ENCODE results near the gene FREY1. TPM values are rescaled to one million over a fixed set of nuclear protein-coding genes. Genes with fewer than 3 reads are reported as not detected.

The FREY1 gene
- total RNA-seq, 3 donors from 2014 or later = 0.48 to 3.2 (median 0.98) TPM

DNA sequence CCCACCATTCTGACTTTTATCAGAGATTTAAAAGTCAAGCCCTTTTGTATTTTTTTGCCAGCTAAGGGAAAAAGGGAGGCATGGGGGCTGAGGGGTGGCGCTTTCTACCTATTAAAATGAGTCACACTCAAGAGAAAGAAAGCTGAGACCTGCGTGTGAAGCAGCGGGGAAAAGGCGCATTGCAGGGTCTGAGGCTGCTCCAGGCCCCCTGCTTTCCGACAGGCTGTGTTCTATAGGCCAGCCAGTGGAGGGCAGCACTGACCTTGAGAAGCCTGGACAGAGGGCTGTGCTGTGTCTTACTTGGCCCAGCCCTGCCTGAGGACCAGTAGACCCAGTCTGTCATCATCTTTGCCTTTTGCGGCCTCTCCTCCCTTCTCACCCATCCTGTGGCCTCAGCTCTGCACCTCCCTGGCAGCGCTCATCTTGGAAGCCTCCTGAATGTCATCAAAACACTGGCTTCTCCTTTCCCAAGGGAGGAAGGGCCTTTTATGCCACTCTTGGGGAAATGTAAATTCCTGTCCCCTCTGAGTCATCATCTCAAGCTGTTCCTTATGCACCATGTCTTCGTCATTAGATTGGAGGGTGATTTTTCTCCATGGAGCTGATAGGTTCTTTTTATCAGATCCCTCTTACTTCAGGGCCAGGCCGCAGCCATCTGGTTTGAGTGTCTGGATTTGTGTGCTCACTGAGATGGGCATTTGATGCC lies 34.3 kb downstream of the FREY1 start:
- Histone ChIP-seq H3K27ac (no peak overlapping the region), H3K9me3 (no peaks in the 10 kb centered on the region), H3K27me3 (no peaks in the 10 kb centered on the region), H3K4me3 (no peak overlapping the region), H3K4me1 (no peaks in the 10 kb centered on the region), H3K36me3 (peaks cover 32% of the 10 kb centered on the region)
- TF ChIP-seq, protein P1, sequence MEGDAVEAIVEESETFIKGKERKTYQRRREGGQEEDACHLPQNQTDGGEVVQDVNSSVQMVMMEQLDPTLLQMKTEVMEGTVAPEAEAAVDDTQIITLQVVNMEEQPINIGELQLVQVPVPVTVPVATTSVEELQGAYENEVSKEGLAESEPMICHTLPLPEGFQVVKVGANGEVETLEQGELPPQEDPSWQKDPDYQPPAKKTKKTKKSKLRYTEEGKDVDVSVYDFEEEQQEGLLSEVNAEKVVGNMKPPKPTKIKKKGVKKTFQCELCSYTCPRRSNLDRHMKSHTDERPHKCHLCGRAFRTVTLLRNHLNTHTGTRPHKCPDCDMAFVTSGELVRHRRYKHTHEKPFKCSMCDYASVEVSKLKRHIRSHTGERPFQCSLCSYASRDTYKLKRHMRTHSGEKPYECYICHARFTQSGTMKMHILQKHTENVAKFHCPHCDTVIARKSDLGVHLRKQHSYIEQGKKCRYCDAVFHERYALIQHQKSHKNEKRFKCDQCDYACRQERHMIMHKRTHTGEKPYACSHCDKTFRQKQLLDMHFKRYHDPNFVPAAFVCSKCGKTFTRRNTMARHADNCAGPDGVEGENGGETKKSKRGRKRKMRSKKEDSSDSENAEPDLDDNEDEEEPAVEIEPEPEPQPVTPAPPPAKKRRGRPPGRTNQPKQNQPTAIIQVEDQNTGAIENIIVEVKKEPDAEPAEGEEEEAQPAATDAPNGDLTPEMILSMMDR (IDR thresholded peaks at IDR 0.05) = peak in 2 of 3 donors; percentile 37 to 47
- no peak for TF ChIP-seq POLR2A (IDR thresholded peaks at IDR 0.05)
- DNase-seq (ENCODE audit: low spot score in 2 of 2) = no peak
- intact Hi-C loops (cut with DNase I; ENCODE audit: low total_unique reads) = no loop called here

DNA sequence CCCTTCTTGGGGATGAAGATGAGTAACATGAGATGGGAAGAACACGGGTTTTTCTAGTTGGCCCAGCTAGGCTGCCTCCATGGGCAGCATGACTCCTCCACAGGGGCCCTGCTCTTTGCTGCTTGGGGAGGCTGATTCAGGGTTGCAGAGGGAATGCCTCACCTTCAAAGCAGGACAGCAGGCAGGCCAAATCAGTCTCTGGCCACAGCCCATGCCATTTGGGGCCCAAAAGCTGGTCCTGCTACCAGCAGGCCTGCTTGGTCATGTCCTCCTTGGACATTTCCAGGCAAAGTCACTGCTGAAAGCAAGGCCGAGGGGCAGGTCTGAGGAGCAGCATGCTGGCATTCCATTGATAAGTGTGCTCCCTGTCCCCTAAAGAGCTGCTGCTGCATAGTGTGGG lies 35.4 kb downstream of the FREY1 start:
- no peaks in the 10 kb centered on the region for H3K27me3 ChIP-seq
- H3K9me3 ChIP-seq = no peaks in the 10 kb centered on the region
- intact Hi-C loops (cut with DNase I; ENCODE audit: low total_unique reads) = no loop called here
- DNase-seq (ENCODE audit: low spot score in 2 of 2) = no peak
- TF ChIP-seq POLR2AphosphoS5 (IDR thresholded peaks at IDR 0.05) = no peak
- no peak for TF ChIP-seq POLR2A (IDR thresholded peaks at IDR 0.05)
- TF ChIP-seq, protein P1 (IDR thresholded peaks at IDR 0.05) = no peak
- H3K36me3 ChIP-seq = peaks cover 40% of the 10 kb centered on the region
- no peak overlapping the region for H3K4me3 ChIP-seq
- no peaks in the 10 kb centered on the region for H3K4me1 ChIP-seq
- no peak overlapping the region for H3K27ac ChIP-seq

- DNase-seq (ENCODE audit: low spot score in 2 of 2) = no peak
- no peaks in the 10 kb centered on the region for H3K9me3 ChIP-seq
Measured at GRCh38 chr11:45870706-45871105, 36.4 kb downstream of the FREY1 start.

DNA sequence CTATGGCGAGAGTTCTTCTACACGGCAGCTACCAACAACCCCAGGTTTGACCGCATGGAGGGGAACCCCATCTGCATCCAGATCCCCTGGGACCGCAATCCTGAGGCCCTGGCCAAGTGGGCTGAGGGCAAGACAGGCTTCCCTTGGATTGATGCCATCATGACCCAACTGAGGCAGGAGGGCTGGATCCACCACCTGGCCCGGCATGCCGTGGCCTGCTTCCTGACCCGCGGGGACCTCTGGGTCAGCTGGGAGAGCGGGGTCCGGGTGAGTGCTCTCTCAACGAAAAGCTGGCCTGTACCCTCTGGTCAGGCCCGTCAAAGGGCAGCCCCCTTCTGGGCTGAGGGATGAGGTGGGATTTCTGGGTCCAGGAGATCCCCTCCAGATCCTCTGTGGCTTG lies 37.5 kb downstream of the FREY1 start:
- intact Hi-C loops (cut with DNase I; ENCODE audit: low total_unique reads) = no loop called here
- no peaks in the 10 kb centered on the region for H3K9me3 ChIP-seq
- no peak for TF ChIP-seq POLR2AphosphoS5 (IDR thresholded peaks at IDR 0.05)
- TF ChIP-seq, protein P1 (IDR thresholded peaks at IDR 0.05) = no peak
- no peak for TF ChIP-seq POLR2A (IDR thresholded peaks at IDR 0.05)

More at GRCh38 chr11:45870706-45871105, 36.4 kb downstream of the FREY1 start:
- Histone ChIP-seq H3K27me3 (no peaks in the 10 kb centered on the region), H3K27ac (no peak overlapping the region), H3K4me1 (no peaks in the 10 kb centered on the region), H3K4me3 (no peak overlapping the region), H3K36me3 (peaks cover 40% of the 10 kb centered on the region)
- TF ChIP-seq, protein P1 (IDR thresholded peaks at IDR 0.05) = no peak
- TF ChIP-seq POLR2A (IDR thresholded peaks at IDR 0.05) (no peak), POLR2AphosphoS5 (IDR thresholded peaks at IDR 0.05) (no peak)
- intact Hi-C loops (cut with DNase I; ENCODE audit: low total_unique reads) = no loop called here

GRCh38 chr11:45864041-45864440 lies 43.0 kb downstream of the FREY1 start:
- no peak for DNase-seq (ENCODE audit: low spot score in 2 of 2)
- intact Hi-C loops (cut with DNase I; ENCODE audit: low total_unique reads) = no loop called here
- Histone ChIP-seq H3K27ac (no peak overlapping the region), H3K4me3 (no peak overlapping the region), H3K9me3 (no peaks in the 10 kb centered on the region), H3K36me3 (peaks cover 25% of the 10 kb centered on the region), H3K4me1 (peaks cover 7 to 9% of the 10 kb centered on the region in 2 donors), H3K27me3 (no peaks in the 10 kb centered on the region)
- TF ChIP-seq, protein P1 (IDR thresholded peaks at IDR 0.05) = no peak
- TF ChIP-seq POLR2A (IDR thresholded peaks at IDR 0.05) (no peak), POLR2AphosphoS5 (IDR thresholded peaks at IDR 0.05) (no peak)

More for the DNA sequence above, 37.5 kb downstream of the FREY1 start:
- Histone ChIP-seq H3K27me3 (no peaks in the 10 kb centered on the region), H3K36me3 (peaks cover 40% of the 10 kb centered on the region), H3K4me1 (no peaks in the 10 kb centered on the region), H3K27ac (no peak overlapping the region), H3K4me3 (no peak overlapping the region)
- no peak for DNase-seq (ENCODE audit: low spot score in 2 of 2)
